H1 (cell line): ENCODE results near the gene TAAR8. TPM values are rescaled to one million over a fixed set of nuclear protein-coding genes. Genes with fewer than 3 reads are reported as not detected.

Experiments
- CHD7 ChIP-seq: fragments of 300-600 bp; sonication (generic); IDR thresholded peaks from 2 replicates; pipeline ENCODE4 v1.7.1; 2012; ENCODE audit warnings: low read length, moderate library complexity, mild to moderate bottlenecking, inconsistent platforms; ENCODE audit not compliant: insufficient replicate concordance
- JUND ChIP-seq: IDR thresholded peaks from 2 replicates; pipeline ENCODE4 v1.6.1; 2011; ENCODE audit warnings: mild to moderate bottlenecking, improper control_type of control experiment, low read length
- POLR2A ChIP-seq, 2 experiments: IDR thresholded peaks; 1 replicate in 1 of 2; 2 replicates in 1 of 2; pipeline ENCODE4 v1.6.1; 2011; ENCODE audit warnings: low read depth in 2 of 2, low read length in 2 of 2, mild to moderate bottlenecking in 2 of 2; ENCODE audit errors: control extremely low read depth in 1 of 2
- SP2 ChIP-seq: IDR thresholded peaks from 2 replicates; pipeline ENCODE4 v1.6.1; 2012; ENCODE audit warnings: mild to moderate bottlenecking, low read length, inconsistent platforms
- SP4 ChIP-seq: IDR thresholded peaks from 2 replicates; pipeline ENCODE4 v1.6.1; 2012; ENCODE audit warnings: low read length, inconsistent platforms
- polyA plus RNA-seq, 7 experiments: library from polyadenylated mRNA; depleted of rRNA in 3 of 7; stranded (reverse) in 5 of 7; unstranded in 2 of 7; fragments of >200 nt in 5 of 7; fragments of 200-250 nt in 2 of 7; gene quantifications; 1 replicate in 5 of 7; 2 replicates in 1 of 7; 4 replicates in 1 of 7; pipeline versions ENCODE4 v1.2.1 to v1.2.3, GENCODE V29; 2011 to 2013; ENCODE audit warnings: missing spikeins in 2 of 7, mixed read lengths in 2 of 7
- total RNA-seq: library from RNA; stranded (reverse); fragmentation: NEBNext Ultra II Directional; extraction: Animal tissue kit (Norgen Biotek cat#: 25700); gene quantifications from 2 replicates; pipeline ENCODE4 v1.2.1, GENCODE V29; 2021

The TAAR8 gene
- total and polyA plus RNA-seq, 2 of the 8 experiments (the other 6 are each of a cell fraction or from before 2014, with no cell fraction given): not detected

GRCh38 chr6:132568611-132569010 is 16.1 kb downstream of the TAAR8 start (continued):
- TF ChIP-seq CHD7 (no peak), SP4 (no peak), SP2 (no peak), POLR2A (IDR thresholded peaks at IDR 0.05; ENCODE audit: control extremely low read depth in 1 of 2, low read depth in 2 of 2, low read length in 2 of 2) (no peak), JUND (no peak)
